Measurements from ENCODE around the gene HBG1.
"Not testable (repeated sequence)": the region's sequence is repeated elsewhere in the genome, so short reads cannot be mapped to it uniquely, and the experiment has no call there.

HBG1 gene

GRCh38 chr11:5277807-5278382 lies 28.2 kb upstream of the HBG1 start:
- no peak for DNase-seq (ENCODE audit: low read depth)

- DNase-seq (ENCODE audit: low read depth) = no peak
Observed at GRCh38 chr11:5276697-5277096, 27.0 kb upstream of the HBG1 start.

GRCh38 chr11:5275369-5276110 lies 25.9 kb upstream of the HBG1 start:
- no peak for DNase-seq (ENCODE audit: low read depth)

GRCh38 chr11:5274395-5274794 lies 24.7 kb upstream of the HBG1 start:
- no peak for DNase-seq (ENCODE audit: low read depth)

- no peak for DNase-seq (ENCODE audit: low read depth)
Observed at GRCh38 chr11:5272395-5273017, 22.8 kb upstream of the HBG1 start.

GRCh38 chr11:5269715-5270147 lies 20.1 kb upstream of the HBG1 start, which contains the start of gene HBE1:
HBE1 (minus strand) TSS chr11:5269945; CDS start chr11:5269890, 55 bp downstream.
- DNase-seq (ENCODE audit: low read depth) = no peak

GRCh38 chr11:5267033-5267563 lies 17.4 kb upstream of the HBG1 start:
- DNase-seq (ENCODE audit: low read depth) = no peak

- DNase-seq (ENCODE audit: low read depth) = no peak
Observed at GRCh38 chr11:5266609-5267008, 17.0 kb upstream of the HBG1 start.

DNA sequence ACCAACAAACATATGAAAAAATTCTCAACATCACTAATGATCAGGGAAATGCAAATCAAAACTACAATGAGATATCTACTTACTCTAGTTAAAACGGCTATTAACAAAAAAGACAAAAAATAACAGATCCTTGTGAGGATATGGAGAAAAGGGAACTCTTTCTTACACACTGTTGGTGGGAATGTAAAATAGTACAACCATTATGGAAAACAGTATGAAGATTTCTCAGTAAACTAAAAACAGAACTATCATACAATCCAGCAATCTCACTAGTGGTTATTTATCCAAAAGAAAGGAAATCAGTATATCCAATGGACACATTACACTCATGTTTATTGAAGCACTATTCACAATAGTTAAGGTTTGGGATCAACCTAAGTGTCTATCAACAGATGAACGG lies 16.2 kb upstream of the HBG1 start:
- no peak for DNase-seq (ENCODE audit: low read depth)

DNA sequence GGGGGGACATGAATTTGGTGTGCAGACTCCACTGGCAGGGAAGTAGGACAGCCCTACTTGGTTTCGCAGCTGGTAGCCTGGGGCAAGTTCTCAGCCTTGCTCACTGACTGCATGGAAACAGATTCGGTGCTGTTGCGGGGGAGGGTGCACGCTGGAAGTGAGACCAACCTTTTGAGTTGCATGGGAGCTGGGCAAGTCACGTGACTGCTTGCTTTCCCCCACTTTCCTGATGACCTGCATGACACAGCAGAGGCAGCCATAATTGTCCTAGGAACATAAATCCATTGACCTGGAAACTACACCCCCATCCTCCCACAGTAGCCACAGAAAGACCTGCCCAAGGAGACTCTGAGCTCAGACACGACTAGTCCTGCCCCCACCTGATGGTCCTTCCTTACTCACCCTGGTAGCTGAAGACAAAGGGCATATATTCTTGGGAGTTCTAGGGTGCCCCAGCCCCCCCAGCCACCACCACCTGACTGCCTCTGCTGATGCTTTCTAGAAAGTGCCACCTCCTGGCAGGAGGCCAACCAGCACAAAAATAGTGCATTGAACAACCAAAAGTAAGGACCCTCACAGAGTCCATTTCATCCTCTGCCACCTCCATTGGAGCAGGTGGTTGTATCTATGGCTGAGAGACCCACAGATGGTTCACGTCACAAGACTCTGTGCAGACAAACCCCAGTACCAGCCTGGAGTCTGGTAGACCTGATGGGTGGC lies 9.0 kb upstream of the HBG1 start:
- no peak for DNase-seq (ENCODE audit: low read depth)

- no peak for DNase-seq (ENCODE audit: low read depth)
Observed at GRCh38 chr11:5257296-5257695, 7.6 kb upstream of the HBG1 start.

DNA sequence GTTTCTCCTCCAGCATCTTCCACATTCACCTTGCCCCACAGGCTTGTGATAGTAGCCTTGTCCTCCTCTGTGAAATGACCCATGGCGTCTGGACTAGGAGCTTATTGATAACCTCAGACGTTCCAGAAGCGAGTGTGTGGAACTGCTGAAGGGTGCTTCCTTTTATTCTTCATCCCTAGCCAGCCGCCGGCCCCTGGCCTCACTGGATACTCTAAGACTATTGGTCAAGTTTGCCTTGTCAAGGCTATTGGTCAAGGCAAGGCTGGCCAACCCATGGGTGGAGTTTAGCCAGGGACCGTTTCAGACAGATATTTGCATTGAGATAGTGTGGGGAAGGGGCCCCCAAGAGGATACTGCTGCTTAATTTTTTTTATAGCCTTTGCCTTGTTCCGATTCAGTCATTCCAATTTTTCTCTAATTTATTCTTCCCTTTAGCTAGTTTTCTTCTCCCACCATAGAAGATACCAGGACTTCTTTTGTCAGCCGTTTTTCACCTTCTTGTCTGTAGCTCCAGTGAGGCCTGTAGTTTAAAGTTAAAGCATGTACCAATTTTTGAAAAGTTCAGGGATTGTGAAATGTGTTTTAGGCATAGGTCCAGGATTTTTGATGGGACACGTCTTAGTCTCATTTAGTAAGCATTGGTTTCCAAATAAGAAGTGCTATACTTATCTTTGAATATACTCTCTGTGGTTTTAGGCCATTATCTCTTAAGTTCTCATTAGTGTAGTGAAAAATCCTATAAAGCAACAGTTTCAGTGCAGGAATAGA lies 5.2 kb upstream of the HBG1 start, which contains the start of gene HBG2:
Gene HBG2, minus strand, starts transcription at position 136 of the 768 bp plus-strand sequence. Its CDS starts 53 bp downstream, at position 83.
- not testable (repeated sequence) for DNase-seq (ENCODE audit: low read depth)

DNA sequence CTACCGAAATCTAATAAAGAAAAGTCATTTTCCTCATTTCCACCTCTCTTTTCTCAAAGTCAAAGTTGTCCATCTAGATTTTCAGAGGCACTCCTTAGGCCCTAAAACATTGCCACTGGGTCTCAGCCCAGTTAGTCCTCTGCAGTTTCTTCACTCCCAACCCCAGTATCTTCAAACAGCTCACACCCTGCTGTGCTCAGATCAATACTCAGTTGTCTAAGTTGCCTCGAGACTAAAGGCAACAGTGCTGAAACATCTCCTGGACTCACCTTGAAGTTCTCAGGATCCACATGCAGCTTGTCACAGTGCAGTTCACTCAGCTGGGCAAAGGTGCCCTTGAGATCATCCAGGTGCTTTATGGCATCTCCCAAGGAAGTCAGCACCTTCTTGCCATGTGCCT lies 4.4 kb upstream of the HBG1 start:
- not testable (repeated sequence) for DNase-seq (ENCODE audit: low read depth)

DNA sequence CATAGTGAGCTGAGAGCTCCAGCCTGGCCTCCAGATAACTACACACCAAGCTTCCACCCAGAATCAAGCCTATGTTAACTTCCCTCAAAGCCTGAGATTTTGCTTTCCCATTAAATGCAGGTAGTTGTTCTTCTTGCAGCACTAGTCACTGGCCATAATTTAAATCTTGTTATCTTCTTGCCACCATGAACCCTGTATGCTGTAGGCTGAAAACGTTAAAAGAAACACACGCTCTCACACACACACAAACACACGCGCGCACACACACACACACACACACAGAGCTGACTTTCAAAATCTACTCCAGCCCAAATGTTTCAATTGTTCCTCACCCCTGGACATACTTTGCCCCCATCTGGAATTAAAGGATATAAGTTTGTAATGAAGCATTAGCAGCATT lies 3.8 kb upstream of the HBG1 start:
- DNase-seq (ENCODE audit: low read depth) = not testable (repeated sequence)

DNA sequence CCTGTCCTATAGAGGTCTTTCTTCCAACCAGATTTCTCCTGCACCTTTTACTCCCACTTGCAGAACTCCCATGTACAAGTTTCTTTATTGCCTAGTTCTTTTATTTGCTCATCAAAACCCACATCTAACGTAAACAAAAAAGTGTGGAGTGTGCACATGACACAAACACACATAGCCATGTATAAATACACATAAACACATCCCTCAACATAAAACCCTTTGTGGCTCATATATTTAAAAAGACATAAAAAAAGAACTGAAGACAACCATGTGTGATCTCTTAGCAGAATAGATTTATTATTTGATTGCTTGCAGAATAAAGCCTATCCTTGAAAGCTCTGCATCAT lies 3.2 kb upstream of the HBG1 start:
- DNase-seq (ENCODE audit: low read depth) = no peak

DNA sequence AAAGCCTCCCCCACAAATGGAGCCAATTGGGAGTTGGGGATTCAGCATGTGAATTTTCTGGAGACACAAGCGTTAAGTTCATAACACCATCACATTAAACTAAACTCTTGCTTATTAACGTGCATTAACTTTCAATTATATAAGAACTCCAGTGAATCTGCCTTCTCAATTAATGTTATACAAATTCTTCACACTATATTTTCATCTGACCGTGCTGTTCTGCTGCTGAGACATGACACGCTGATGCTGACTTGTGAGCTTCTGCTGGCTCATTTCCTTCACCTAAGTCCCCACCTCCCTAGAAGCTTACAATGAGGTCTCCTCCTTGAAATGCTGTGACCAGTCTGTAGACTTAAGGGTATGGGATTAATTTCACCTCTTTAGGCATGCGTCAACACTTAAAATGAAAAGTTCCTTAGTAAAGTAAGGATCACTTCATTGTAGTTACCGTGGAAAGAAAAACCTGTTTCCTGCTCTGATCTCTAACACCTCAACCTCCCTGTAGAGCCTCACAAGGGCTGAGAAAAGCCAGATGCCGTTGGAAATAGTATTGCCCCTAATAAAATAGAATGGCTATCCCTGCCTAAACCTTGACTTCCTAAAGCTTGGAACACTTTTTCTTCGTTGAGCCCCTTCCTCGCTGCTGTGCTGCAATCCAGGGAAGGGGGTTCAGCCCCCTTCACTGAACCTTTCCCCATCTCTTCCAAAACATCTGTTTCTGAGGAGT lies 2.7 kb upstream of the HBG1 start:
- no peak for DNase-seq (ENCODE audit: low read depth)

DNA sequence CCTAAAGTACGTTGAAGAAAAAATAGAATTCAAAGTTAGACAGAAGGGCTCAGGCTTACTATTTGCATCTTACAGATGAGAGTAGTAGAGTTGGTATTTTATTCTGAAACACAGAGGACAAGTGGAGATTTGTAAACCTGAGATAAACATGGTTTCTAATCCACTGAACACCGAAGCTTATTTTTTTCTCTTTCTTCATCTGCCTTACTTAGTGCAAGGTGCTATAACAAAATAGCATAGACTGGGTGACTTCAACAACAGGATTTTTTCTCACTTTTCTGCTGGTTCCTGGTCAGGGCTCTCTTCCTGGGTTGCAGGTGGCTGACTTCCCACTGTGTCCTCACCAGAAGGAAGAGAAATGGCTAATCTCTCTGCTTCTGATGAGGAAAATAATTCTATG lies 2.1 kb upstream of the HBG1 start:
- no peak for DNase-seq (ENCODE audit: low read depth)

GRCh38 chr11:5250543-5251204 lies 1.0 kb upstream of the HBG1 start:
- DNase-seq (ENCODE audit: low read depth) = no peak

GRCh38 chr11:5248498-5248897 lies 1.2 kb downstream of the HBG1 start:
- not testable (repeated sequence) for DNase-seq (ENCODE audit: low read depth)

DNA sequence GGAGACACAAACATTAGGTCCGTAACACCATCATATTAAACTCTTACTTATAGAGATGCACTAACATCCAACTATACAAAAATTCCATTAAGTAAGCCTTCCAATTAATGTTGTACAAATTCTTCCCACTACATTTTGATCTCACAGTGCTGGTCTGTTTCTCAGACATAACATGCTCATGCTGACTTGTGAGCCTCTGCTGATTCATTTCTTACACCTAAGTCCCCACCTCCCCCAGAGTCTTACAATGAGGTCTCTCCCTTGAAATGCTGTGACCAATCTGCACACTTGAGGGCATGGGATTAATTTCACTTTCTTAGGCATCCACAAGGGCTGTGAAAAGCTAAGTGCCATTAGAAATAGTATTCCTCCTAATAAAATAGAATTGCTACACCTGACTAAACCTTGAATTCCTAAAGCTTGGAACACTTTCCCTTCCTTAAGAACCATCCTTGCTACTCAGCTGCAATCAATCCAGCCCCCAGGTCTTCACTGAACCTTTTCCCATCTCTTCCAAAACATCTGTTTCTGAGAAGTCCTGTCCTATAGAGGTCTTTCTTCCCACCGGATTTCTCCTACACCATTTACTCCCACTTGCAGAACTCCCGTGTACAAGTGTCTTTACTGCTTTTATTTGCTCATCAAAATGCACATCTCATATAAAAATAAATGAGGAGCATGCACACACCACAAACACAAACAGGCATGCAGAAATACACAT lies 2.0 kb downstream of the HBG1 start:
- DNase-seq (ENCODE audit: low read depth) = no peak

Data from activated T-cell treated with anti-CD3 and anti-CD28 coated beads for 48 hours (primary cell).